GM06990 (cell line): ENCODE results near the gene INPP5B.

Source experiments
- DNase-seq: peaks from one replicate; pipeline ENCODE4 v3.0.0-alpha.2; 2011; ENCODE audit not compliant: insufficient read length; ENCODE audit errors: extremely low read depth
- H3K27me3 ChIP-seq: replicated peaks from 2 replicates; pipeline ENCODE4 v1.6.0; 2011; ENCODE audit warnings: low read length; ENCODE audit not compliant: control insufficient read depth, insufficient read depth
- H3K36me3 ChIP-seq: 2 replicates; pipeline ENCODE4 v1.5.1; 2011; ENCODE audit warnings: low read length; ENCODE audit not compliant: control insufficient read depth, insufficient read depth
- H3K4me3 ChIP-seq: replicated peaks from 2 replicates; pipeline ENCODE4 v1.5.1; 2011; ENCODE audit warnings: low read depth, mild to moderate bottlenecking, control low read depth, low read length
- TF ChIP-seq, protein P1 (sequence below): IDR thresholded peaks from 2 replicates; pipeline ENCODE4 v1.5.1; 2011; ENCODE audit warnings: low read length, control low read depth, mild to moderate bottlenecking, inconsistent platforms; ENCODE audit not compliant: insufficient read depth, poor library complexity, severe bottlenecking

The INPP5B gene

GRCh38 chr1:37932759-37933158 is 14.1 kb downstream of the INPP5B start:
- no peaks in the 10 kb centered on the region for H3K27me3 ChIP-seq
- TF ChIP-seq, protein P1, sequence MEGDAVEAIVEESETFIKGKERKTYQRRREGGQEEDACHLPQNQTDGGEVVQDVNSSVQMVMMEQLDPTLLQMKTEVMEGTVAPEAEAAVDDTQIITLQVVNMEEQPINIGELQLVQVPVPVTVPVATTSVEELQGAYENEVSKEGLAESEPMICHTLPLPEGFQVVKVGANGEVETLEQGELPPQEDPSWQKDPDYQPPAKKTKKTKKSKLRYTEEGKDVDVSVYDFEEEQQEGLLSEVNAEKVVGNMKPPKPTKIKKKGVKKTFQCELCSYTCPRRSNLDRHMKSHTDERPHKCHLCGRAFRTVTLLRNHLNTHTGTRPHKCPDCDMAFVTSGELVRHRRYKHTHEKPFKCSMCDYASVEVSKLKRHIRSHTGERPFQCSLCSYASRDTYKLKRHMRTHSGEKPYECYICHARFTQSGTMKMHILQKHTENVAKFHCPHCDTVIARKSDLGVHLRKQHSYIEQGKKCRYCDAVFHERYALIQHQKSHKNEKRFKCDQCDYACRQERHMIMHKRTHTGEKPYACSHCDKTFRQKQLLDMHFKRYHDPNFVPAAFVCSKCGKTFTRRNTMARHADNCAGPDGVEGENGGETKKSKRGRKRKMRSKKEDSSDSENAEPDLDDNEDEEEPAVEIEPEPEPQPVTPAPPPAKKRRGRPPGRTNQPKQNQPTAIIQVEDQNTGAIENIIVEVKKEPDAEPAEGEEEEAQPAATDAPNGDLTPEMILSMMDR = no peak
- no peak overlapping the region for H3K4me3 ChIP-seq
- no peak for DNase-seq
- H3K36me3 ChIP-seq = peaks cover 1% of the 10 kb centered on the region; the same call in 1 of the 2 replicates

DNA sequence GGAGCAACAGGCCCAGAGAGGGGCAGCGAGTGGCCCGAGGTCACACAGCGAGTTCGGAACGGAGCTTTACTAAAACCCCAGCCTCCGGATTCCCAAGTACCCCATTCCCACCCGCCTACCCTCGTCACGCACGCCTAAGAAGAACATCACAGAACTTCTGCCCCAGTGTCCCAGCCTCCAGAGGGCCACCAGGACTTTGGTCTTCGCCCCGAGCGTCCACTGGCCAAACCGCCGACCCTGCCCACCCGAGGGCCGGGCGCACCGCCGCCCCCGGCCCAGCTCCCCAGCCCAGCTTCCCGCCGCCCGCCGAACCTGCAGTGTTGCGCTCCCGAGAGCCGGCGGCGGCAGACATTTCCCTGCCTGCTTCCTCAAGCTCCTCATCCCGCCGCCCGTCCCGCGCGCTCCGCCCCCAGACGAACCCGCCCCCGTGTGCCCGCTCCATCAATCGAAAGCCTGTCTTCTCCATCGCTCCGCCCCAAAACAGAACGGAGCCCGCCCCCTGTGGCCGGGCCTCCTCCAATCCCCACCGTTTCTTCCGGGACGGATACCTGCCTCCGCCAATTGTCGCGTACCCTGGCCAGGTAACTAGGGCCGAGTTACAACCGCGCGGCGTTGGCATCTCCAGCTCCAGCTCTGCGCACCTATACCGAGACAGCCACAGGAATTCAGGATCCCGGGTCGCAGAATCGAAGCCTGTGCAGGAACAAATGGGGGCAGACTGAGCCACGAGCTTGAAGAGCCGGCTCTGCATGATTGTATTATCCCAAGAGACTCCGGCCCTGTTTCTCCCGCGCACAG is 15.3 kb downstream of the INPP5B start:
- H3K36me3 ChIP-seq = peaks cover 1% of the 10 kb centered on the region; the same call in 1 of the 2 replicates
- H3K27me3 ChIP-seq = no peaks in the 10 kb centered on the region
- peak overlapping the region; percentile 78 for H3K4me3 ChIP-seq
- peak; percentile 98 for DNase-seq
- TF ChIP-seq, protein P1 = no peak

- TF ChIP-seq, protein P1 = no peak
- Histone ChIP-seq H3K4me3 (peak overlapping the region; percentile 78), H3K27me3 (no peaks in the 10 kb centered on the region), H3K36me3 (peaks cover 1% of the 10 kb centered on the region; the same call in 1 of the 2 replicates)
- no peak for DNase-seq
Measured at GRCh38 chr1:37931102-37931360, 15.8 kb downstream of the INPP5B start.

GRCh38 chr1:37930246-37931101 is 16.4 kb downstream of the INPP5B start:
- peaks cover 1% of the 10 kb centered on the region; the same call in 1 of the 2 replicates for H3K36me3 ChIP-seq
- no peaks in the 10 kb centered on the region for H3K27me3 ChIP-seq
- DNase-seq = no peak
- TF ChIP-seq, protein P1 = no peak
- H3K4me3 ChIP-seq = peak overlapping the region; percentile 78

DNA sequence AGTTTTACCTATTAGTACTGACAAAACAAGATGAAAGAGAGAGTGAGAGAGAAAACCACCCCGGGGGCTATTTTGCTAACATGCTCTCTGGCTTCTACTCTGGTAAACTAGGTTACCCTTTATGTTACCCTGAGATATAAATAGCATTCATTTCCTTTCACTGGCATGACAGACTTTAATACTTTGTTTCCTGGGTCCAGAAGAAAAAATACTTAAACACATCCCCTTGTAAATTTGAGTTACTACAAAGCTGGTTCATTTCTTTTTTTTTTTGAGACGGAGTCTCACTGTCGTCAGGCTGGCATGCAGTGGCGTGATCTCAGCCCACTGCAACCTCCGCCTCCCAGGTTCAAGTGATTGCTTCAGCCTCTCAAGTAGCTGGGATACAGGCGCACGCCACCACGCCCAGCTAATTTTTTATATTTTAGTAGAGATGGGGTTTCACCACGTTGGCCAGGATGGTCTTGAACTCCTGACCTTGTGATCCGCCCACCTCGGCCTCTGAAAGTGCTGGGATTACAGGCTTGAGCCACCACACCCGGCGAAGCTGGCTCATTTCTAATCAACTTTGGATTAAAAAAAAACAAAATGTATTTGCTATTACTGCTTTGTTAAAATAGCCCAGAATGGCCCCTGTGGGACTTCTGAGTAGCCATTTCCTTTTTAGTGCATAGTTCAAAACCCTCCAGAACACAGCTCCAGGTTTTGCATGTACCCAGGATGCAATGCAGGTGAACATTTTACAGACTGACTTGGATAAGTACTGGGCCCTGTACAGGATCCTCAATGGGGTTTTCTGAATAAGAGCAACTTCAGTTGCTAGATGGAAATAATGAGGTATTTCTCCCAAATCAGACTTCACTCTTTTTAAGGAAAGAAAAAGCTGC is 20.6 kb downstream of the INPP5B start:
- DNase-seq = peak; percentile 74
- TF ChIP-seq, protein P1 = no peak
- Histone ChIP-seq H3K36me3 (peaks cover 1% of the 10 kb centered on the region; the same call in 1 of the 2 replicates), H3K27me3 (no peaks in the 10 kb centered on the region), H3K4me3 (peak overlapping the region; percentile 19; the same call in 1 of the 2 replicates)
